ENCODE measurements around the gene TRIM45.

GRCh38 chr1:117116090-117116783, 5.3 kb downstream of the TRIM45 start:
- TF ChIP-seq CEBPB (IDR thresholded peaks at IDR 0.05): no peak
- TF ChIP-seq TCF12 (IDR thresholded peaks at IDR 0.05; ENCODE audit: low read depth): no peak
- no peak for TF ChIP-seq YY1 (IDR thresholded peaks at IDR 0.05; ENCODE audit: low read depth)
- TF ChIP-seq CREB1 (IDR thresholded peaks at IDR 0.05; ENCODE audit: low read depth): no peak
- TF ChIP-seq EP300 (IDR thresholded peaks at IDR 0.05; ENCODE audit: borderline replicate concordance): no peak
- no peak for TF ChIP-seq REST (IDR thresholded peaks at IDR 0.05; ENCODE audit: low read depth)
